GM21423 (cell line): ENCODE data around the gene SMC6.

Source experiments
- ATAC-seq: cut with Tn5 transposase; IDR thresholded peaks from one replicate; pipeline ENCODE4 v1.9.1; 2021; ENCODE audit warnings: mild to moderate bottlenecking, moderate library complexity; ENCODE audit not compliant: unreplicated experiment

SMC6 gene

DNA sequence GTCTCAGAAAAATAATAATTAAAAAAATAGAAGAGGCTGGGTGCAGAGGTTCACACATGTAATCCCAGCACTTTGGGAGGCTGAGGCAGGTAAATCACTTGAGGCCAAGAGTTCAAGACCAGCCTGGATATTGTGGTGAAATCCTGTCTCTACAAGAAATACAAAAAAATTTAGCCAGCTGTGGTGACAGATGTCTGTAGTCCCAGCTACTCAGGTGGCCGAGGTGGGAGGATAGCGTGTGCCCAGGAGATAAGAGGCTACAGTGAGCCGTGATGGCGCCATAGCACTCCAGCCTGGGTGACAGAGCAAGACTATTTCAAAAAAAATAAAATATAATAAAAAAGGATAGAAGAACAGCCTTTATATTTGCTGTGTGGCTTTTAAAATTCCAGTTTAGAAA lies 35.9 kb downstream of the SMC6 start:
- ATAC-seq, result no peak

GRCh38 chr2:17713291-17713690 lies 40.3 kb downstream of the SMC6 start:
- no peak for ATAC-seq

DNA sequence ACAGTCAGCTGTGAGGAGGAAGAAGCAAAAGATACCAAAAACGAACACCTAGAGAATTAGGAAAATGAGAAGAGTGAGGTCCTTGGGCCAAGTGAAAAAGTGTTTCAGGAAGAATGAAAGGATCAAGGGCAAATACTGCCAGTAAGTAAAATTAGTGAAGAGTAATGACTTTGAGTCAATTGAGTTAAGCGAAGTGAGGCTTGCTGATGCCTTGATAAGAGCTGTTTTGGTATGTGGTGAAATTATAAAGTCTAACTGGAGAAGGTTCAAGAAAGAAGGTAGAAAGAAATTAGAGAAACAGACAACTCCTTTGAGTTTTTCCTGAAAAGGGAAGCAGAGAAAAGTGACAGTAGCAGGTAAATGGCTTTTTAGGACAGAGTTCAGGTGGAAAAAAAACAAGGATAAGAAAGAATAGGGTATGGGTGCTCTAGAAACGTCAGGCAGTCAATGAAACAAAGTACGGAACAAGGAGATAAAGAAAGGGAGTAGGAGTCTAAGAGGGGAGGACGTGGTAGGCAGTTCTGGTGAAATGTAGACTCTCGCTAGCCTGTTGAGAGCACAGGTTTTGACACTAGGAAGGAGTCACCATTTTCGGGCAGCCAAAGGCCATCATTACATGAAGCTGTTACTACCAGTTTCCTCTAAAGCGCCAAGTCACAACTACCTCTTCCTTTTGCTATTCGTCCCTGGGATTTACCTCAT lies 42.9 kb downstream of the SMC6 start:
- ATAC-seq, result no peak

DNA sequence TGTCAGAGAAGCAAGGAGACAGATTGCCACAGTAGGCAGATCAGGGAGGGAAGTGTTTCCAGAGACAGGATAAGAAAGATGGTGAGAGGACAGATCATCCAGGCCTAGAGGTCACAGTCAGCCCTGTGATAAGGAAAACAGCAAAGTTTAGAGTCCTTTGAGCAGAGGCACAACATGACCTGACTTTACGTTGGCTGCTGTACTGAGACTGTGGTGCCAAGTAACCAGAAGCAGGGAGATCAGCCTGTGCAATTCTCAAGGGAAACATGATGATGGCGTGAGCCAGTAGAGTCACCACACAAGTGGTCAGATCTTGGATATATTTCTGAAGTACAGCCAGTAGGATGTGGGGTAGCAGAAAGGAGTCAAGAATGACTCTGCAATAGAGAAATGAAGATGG lies 43.7 kb downstream of the SMC6 start:
- ATAC-seq, result no peak

DNA sequence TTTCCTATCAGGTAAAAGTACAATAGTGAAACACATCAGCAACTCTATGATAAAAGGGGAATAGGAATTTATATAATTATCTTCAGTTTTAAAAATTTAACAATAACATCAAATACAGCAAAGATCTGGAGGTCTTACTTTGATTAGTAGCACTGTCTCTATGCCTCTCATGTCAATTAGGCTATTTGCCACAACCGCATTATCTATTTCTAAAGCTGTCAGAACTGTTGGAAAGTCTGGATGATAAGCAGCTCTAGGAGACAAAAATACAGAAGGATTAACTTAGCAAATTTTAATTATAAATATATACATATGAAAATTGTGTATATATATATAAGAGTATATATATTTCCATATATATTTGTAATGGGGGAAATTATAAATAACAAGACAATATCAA lies 45.1 kb downstream of the SMC6 start:
- no peak for ATAC-seq

GRCh38 chr2:17706845-17707244 lies 46.8 kb downstream of the SMC6 start:
- ATAC-seq, result no peak

DNA sequence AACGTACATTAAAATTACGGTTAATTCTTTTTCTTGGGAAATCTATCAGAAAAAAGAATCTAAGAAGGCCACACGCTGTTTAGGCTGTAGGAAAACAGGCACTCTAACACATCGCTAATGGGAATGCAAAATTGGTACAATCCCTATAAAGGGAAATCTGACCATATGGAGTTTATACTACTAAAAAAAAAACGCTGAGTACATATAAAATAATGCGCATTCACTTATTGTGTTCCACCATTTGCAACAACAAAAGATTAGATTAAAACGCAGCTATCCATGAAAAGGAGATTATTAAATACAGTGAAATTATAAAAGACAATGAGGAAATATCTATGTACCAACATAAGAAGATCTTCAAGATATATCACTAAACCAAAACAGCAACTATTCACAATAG lies 62.8 kb downstream of the SMC6 start:
- no peak for ATAC-seq

DNA sequence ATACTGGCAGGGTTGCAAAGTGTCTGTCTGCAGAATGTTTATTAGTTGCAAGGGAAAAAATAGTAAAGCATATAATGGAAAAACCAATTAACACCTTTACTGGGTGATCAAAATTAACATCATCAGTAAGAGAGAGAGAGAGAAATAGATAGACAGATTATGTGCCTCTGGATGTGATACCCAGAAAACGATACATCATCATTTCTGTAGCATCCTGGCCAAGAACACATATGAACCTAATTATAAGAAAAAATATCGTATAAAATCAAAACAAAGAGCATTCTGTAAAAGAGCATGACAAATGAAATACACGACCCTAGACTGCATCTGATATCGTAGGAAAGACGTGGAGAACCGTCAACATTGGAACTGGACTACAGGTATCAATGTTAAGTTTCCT lies 64.6 kb downstream of the SMC6 start:
- ATAC-seq, result no peak

DNA sequence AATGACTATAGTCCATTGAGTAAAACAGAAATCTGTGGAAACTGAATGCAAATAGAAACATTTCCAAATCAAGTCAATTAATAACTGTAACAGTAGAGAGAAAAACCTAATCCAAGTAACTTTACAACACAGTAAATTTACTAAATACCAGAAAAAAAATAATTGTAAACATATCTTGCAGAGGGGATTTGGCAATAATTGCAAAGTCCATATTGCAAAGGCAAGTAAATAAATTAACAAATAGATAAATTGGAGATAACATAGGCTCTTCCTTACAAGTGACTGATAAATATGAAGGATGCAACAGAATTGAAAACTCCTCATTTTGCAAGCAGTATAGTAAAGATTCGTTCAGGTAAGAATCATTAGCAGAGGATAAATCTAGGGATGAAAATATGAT lies 65.0 kb downstream of the SMC6 start:
- no peak for ATAC-seq

- ATAC-seq, result no peak
Observed at GRCh38 chr2:17683981-17684380, 69.6 kb downstream of the SMC6 start.

DNA sequence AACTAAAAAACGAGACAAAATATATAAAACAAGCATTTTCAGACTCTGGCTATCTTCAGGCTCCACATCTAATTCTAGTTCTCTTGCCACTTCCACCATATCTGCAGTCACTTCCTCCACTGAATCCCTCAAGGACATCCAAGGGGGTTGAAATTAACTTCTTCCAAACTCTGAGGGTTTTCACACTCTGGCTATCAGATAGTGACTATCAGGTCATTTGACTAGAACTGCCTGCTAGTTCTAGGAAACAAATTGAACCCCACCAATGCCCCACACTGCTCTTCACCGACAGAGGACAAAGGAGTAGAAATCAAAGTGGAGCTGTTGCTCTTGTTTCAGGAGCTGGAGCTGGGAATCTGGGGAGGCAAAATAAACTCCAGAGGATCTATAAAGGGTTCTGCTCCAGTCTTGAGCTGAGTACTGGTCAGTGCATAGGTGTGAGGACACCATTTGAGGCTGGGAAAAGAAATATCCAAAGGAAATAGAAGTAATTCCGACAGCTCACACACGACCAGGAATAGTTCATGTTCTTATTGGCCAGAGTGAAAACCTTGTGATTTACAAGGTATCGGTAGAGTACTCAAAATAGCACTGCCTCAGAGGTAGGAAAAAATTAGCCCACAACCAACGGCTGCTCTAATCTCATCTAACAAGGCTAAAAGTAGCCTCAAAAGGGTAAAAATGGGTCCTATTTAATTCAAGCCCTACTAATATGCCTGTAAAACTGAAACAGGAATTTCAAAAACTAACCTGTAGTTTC lies 71.3 kb downstream of the SMC6 start:
- no peak for ATAC-seq

GRCh38 chr2:17680119-17680518 lies 73.5 kb downstream of the SMC6 start:
- ATAC-seq, result no peak

DNA sequence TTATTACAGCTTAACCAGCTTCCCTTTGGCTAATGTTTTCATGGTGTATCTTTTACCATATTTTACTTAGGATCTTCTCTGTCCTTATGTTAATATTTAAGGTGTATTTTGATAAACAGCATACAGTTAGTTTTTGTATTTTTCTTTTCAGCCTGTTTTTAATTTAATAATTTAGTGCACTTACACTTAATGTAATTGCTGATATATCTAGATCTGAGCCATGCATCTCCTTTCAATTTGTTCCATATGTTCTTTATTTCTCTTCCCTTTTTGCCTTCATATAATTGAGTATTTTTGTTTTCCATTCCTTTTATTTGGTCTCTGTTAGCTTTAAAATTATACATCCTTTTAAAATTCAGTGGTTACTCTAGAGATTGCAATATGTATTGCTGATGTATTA lies 78.8 kb downstream of the SMC6 start:
- no peak for ATAC-seq

DNA sequence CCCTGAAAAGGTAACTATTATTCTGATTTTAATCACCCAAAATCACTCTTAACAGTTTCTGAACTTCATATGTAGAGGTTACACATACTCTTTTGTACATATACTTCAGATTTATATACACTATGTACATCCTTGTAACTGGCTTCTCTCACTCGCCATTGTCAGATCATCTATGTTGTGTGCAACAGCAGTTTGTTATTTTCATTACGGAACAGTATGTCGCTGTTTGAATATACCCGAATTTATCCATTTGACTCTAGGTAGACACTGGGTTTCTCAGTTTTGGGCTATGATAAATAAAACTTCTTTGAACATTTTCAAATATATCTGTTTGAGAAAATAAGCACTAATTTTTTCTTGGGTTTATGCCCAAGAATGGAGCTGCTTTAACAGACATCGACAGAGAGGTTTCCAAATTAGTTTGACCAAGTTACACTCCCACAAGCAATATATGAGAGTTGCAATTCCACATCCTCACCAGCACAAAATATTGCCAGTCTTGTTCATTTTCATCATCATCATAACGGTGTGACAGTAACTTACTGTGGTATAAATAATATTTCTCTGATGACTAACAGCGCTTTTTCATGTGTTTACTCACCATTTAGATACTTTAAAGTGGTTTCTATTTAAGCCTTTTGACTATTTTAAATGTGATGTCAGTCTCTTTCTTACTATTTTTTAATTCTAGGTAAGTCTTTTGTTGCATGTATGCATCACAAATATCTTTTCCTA lies 80.9 kb downstream of the SMC6 start:
- no peak for ATAC-seq

DNA sequence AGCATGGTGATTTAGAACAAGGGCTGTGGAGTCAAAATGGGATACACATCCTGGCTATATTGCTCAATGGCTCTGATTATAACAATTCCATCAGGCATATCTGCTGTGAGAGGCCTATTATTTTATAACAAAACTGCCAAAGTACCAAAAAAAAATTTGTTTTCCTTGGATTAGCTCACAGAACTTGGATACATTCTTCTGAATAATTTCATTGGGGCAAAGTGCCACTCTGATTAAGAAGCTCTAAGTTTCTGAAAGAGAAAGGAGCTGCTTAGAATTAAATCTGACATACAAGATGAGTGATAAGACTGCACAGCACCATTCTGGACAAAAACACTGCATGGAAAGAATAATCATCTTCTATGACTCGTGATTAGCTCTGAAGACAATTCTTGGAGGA lies 85.7 kb downstream of the SMC6 start:
- no peak for ATAC-seq

DNA sequence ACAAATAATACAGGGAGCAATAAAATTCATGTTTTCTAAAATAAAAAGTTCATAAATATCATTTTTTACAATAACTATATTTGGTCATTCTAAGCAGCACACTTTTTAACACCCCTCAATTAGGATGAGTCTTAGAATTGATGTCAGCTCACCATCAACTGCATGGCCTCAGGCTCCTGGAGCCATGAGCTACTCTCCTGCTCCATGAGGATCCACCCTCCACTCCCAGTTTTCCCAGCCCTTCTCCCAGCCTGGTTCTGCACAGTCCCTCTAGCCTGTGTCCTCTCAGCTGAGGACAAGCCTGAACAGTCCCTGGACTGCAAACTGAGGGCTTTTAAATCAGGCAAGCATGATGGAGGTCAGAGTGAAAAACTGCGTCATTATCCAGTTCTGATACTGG lies 89.1 kb downstream of the SMC6 start:
- ATAC-seq, result no peak

GRCh38 chr2:17662723-17663122 lies 90.9 kb downstream of the SMC6 start:
- no peak for ATAC-seq

GRCh38 chr2:17661460-17661859 lies 92.2 kb downstream of the SMC6 start:
- ATAC-seq, result no peak

GRCh38 chr2:17660219-17660618 lies 93.4 kb downstream of the SMC6 start:
- no peak for ATAC-seq

- ATAC-seq, result peak; percentile 55
Observed at GRCh38 chr2:17658251-17658843, 95.3 kb downstream of the SMC6 start.

DNA sequence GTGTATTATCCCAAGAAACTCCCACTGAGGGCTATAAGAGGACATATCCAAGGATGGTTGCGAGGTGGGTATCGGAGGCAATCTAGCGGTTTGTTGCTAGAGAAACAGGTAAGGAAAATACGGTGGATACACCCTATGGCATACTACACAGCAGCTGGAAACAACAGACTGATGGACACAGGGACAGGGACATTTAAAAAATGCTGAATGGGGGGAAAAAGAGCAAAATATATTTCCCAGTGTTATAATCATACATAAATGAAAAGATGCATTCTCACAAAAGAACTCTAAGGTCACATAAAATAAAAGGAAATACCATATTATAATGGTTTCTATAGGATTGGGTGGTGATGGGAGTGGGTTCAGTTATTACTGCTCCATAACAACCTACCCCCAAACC lies 95.9 kb downstream of the SMC6 start:
- no peak for ATAC-seq
